Neural cell (in vitro differentiated cells): Measurements from ENCODE around the gene KRT74.

Experiments
- CTCF ChIP-seq: fragments of 450-650 bp; IDR thresholded peaks from 2 replicates; pipeline ENCODE4 v1.5.1; 2014; ENCODE audit warnings: antibody characterized with exemption, mild to moderate bottlenecking, moderate library complexity; ENCODE audit not compliant: poor library complexity, severe bottlenecking
- MXI1 ChIP-seq: fragments of 450-650 bp; conservative IDR thresholded peaks from 2 replicates; pipeline ENCODE4 v1.6.1; 2014; ENCODE audit warnings: antibody characterized with exemption, mild to moderate bottlenecking; ENCODE audit not compliant: poor library complexity, severe bottlenecking
- RAD21 ChIP-seq: fragments of 450-650 bp; conservative IDR thresholded peaks from 2 replicates; pipeline ENCODE4 v1.6.1; 2014; ENCODE audit warnings: antibody characterized with exemption, mild to moderate bottlenecking, moderate library complexity
- SMC3 ChIP-seq: fragments of 450-650 bp; conservative IDR thresholded peaks from 2 replicates; pipeline ENCODE4 v1.6.1; 2014; ENCODE audit warnings: antibody characterized with exemption, mild to moderate bottlenecking, moderate library complexity; ENCODE audit not compliant: poor library complexity

GRCh38 chr12:52606581-52607218, 33.1 kb upstream of the KRT74 start:
- TF ChIP-seq RAD21 (no peak), CTCF (no peak), MXI1 (no peak), SMC3 (no peak)
